DOHH2 (cell line): ENCODE data around the gene RFPL2.

Experiments used
- CTCF ChIP-seq: fragments of 200-600 bp; sonication (generic); IDR thresholded peaks from one replicate; pipeline ENCODE4 v1.5.1; 2014; ENCODE audit warnings: antibody characterized with exemption, mild to moderate bottlenecking, low read depth, low read length; ENCODE audit not compliant: poor library complexity, severe bottlenecking
- EZH2phosphoT487 ChIP-seq: fragments of 200-600 bp; sonication (generic); IDR thresholded peaks from 2 replicates; pipeline ENCODE4 v1.6.1; 2017; ENCODE audit warnings: borderline replicate concordance, mild to moderate bottlenecking, antibody characterized with exemption, low read length, moderate library complexity, mixed read lengths

DNA sequence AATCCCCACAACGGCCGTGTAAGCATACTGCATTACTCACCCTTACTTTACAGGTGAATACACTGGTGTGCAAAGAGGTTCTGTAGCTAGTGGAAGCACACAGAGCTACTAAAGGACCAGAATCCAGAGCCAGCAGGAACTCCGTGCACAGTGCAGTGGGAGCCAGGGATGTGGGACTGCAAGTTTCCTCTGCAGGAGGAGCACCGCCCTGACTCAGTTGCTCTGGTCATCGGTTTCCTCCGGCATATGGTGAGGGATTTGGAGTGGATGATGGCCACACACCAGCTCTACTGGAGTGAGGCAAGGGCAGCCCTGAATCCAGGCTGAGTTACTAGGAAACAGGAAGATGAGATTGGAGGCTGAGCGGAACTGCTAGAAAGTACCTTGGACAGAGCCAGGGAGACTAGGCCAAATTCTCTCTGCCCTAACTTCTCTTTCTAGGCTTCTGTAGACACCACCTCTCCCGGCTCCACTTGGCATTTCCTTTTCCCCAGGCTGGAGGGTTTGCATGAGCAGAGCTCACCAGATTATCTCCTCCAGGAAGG lies 27.6 kb downstream of the RFPL2 start:
- TF ChIP-seq CTCF, result no peak
- no peak for TF ChIP-seq EZH2phosphoT487
